Measurements from ENCODE around the gene POTEH.
"Not testable (repeated sequence)": the region's sequence is repeated elsewhere in the genome, so short reads cannot be mapped to it uniquely, and the experiment has no call there.

DNA sequence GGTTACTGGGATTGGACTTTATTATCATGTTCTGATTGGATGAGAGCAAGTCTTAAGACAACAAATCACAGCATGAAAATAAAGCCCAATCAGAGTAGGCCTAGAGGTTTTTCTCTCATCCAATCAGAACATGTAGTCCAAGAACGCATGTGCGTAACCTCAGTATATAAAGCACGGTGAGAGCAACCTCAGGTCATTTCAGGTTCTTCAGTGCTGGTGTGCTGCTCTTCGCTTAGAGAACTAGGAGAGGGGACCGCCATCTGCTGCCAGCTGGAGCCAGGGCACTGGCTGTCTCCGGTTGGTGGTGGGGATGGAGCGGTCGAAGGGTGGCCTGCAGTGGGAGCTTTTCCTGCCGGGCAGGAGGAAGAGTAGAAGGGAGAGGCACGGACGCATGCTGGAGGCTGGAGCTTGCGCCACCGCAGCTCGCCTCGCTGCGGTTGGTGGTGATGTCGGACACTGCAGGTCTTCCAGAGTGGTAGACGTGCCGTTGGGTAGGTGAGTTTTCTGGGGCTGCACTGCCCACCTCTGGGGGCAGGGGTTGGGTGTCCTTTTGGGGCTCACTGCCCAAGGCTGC, 47.5 kb upstream of the POTEH start:
- TF ChIP-seq, protein P1, sequence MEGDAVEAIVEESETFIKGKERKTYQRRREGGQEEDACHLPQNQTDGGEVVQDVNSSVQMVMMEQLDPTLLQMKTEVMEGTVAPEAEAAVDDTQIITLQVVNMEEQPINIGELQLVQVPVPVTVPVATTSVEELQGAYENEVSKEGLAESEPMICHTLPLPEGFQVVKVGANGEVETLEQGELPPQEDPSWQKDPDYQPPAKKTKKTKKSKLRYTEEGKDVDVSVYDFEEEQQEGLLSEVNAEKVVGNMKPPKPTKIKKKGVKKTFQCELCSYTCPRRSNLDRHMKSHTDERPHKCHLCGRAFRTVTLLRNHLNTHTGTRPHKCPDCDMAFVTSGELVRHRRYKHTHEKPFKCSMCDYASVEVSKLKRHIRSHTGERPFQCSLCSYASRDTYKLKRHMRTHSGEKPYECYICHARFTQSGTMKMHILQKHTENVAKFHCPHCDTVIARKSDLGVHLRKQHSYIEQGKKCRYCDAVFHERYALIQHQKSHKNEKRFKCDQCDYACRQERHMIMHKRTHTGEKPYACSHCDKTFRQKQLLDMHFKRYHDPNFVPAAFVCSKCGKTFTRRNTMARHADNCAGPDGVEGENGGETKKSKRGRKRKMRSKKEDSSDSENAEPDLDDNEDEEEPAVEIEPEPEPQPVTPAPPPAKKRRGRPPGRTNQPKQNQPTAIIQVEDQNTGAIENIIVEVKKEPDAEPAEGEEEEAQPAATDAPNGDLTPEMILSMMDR (IDR thresholded peaks at IDR 0.05; ENCODE audit: low read depth, low read length, poor library complexity, severe bottlenecking): not testable (repeated sequence)
- TF ChIP-seq EZH2phosphoT487 (IDR thresholded peaks at IDR 0.05; ENCODE audit: borderline replicate concordance, low read length): not testable (repeated sequence)

Measured in DOHH2 (cell line).